Calu3 (cell line): ENCODE data around the gene GNMT. TPM values are rescaled to one million over a fixed set of nuclear protein-coding genes. Genes with fewer than 3 reads are reported as not detected.
"Not testable (repeated sequence)": the region's sequence is repeated elsewhere in the genome, so short reads cannot be mapped to it uniquely, and the experiment has no call there.

Experiments
- BruUV-seq: library from RNA; stranded (reverse); fragments of 400-500 nt; replicated peaks from 2 replicates; lab custom pipeline; 2021; lab: Mats Ljungman, UMichigan
- CTCF ChIA-PET: fragments of 300-600 bp; sonication (Branson Sonifier 250); formaldehyde crosslinking; loops from one replicate; lab custom pipeline; 2022; ENCODE audit warnings: antibody characterized with exemption; lab: Charles Lee
- DNase-seq: peaks from one replicate; pipeline ENCODE4 v3.0.0; 2022
- H3K27ac Mint-ChIP-seq: one replicate; pipeline ENCODE4 v1.8.0; 2022; ENCODE audit warnings: mixed read lengths; ENCODE audit not compliant: unreplicated experiment
- H3K27me3 Mint-ChIP-seq: one replicate; pipeline ENCODE4 v1.8.0; 2022; ENCODE audit warnings: mixed read lengths; ENCODE audit not compliant: unreplicated experiment
- H3K36me3 Mint-ChIP-seq: one replicate; pipeline ENCODE4 v1.8.0; 2022; ENCODE audit warnings: mild to moderate bottlenecking, moderate library complexity, mixed read lengths; ENCODE audit not compliant: insufficient read depth, unreplicated experiment
- H3K4me1 Mint-ChIP-seq: one replicate; pipeline ENCODE4 v1.8.0; 2022; ENCODE audit warnings: mild to moderate bottlenecking, low read depth, mixed read lengths; ENCODE audit not compliant: unreplicated experiment
- H3K4me3 Mint-ChIP-seq: one replicate; pipeline ENCODE4 v1.8.0; 2022; ENCODE audit warnings: mild to moderate bottlenecking, low read depth, moderate library complexity, mixed read lengths; ENCODE audit not compliant: unreplicated experiment
- H3K9me3 Mint-ChIP-seq: one replicate; pipeline ENCODE4 v1.8.0; 2022; ENCODE audit warnings: low read depth, mixed read lengths; ENCODE audit not compliant: unreplicated experiment
- intact Hi-C: fragments of 100-400 bp; cut with micrococcal nuclease; formaldehyde crosslinking; loops from one replicate; pipeline ENCODE4 v1.10.0; 2022; ENCODE audit not compliant: unreplicated experiment
- total RNA-seq: library from RNA; stranded (reverse); gene quantifications from 2 replicates; pipeline ENCODE4 v1.2.3, GENCODE V29; 2022
- TF ChIP-seq, protein P1 (sequence below): fragments of 200-600 bp; IDR thresholded peaks from one replicate; pipeline ENCODE4 v1.8.0; 2022; ENCODE audit warnings: antibody characterized with exemption; ENCODE audit not compliant: unreplicated experiment

The GNMT gene
- total RNA-seq, 1 experiment from 2014 or later = 0.45 TPM

GRCh38 chr6:42938987-42939809 is 21.4 kb upstream of the GNMT start:
- CTCF ChIA-PET = interaction anchor here (0.6 to 1.2 kb wide), 2 partner anchors 18 to 31 kb away, joined by 3 to 6 read pairs; no protein-coding TSS in a partner anchor
- Mint-ChIP-seq H3K27ac (no peak overlapping the region), H3K36me3 (peaks cover 29% of the 10 kb centered on the region), H3K9me3 (no peaks in the 10 kb centered on the region), H3K27me3 (no peaks in the 10 kb centered on the region), H3K4me3 (no peak overlapping the region), H3K4me1 (no peaks in the 10 kb centered on the region)
- intact Hi-C loops = no loop called here
- TF ChIP-seq, protein P1, sequence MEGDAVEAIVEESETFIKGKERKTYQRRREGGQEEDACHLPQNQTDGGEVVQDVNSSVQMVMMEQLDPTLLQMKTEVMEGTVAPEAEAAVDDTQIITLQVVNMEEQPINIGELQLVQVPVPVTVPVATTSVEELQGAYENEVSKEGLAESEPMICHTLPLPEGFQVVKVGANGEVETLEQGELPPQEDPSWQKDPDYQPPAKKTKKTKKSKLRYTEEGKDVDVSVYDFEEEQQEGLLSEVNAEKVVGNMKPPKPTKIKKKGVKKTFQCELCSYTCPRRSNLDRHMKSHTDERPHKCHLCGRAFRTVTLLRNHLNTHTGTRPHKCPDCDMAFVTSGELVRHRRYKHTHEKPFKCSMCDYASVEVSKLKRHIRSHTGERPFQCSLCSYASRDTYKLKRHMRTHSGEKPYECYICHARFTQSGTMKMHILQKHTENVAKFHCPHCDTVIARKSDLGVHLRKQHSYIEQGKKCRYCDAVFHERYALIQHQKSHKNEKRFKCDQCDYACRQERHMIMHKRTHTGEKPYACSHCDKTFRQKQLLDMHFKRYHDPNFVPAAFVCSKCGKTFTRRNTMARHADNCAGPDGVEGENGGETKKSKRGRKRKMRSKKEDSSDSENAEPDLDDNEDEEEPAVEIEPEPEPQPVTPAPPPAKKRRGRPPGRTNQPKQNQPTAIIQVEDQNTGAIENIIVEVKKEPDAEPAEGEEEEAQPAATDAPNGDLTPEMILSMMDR = no peak
- no TSS peak for BruUV-seq
- no peak for DNase-seq

GRCh38 chr6:42939810-42940167 is 20.8 kb upstream of the GNMT start:
- no peak overlapping the region for H3K27ac Mint-ChIP-seq
- H3K4me3 Mint-ChIP-seq = no peak overlapping the region
- DNase-seq = no peak
- intact Hi-C loops = no loop called here
- H3K36me3 Mint-ChIP-seq = peaks cover 29% of the 10 kb centered on the region
- H3K4me1 Mint-ChIP-seq = no peaks in the 10 kb centered on the region
- BruUV-seq = no TSS peak
- TF ChIP-seq, protein P1 = no peak
- CTCF ChIA-PET = no interaction called here
- no peaks in the 10 kb centered on the region for H3K9me3 Mint-ChIP-seq
- H3K27me3 Mint-ChIP-seq = no peaks in the 10 kb centered on the region

GRCh38 chr6:42940493-42941045 is 20.0 kb upstream of the GNMT start:
- intact Hi-C loops = no loop called here
- Mint-ChIP-seq H3K4me3 (no peak overlapping the region), H3K27me3 (no peaks in the 10 kb centered on the region), H3K27ac (no peak overlapping the region), H3K36me3 (peaks cover 29% of the 10 kb centered on the region), H3K4me1 (no peaks in the 10 kb centered on the region), H3K9me3 (no peaks in the 10 kb centered on the region)
- no TSS peak for BruUV-seq
- TF ChIP-seq, protein P1 = no peak
- no peak for DNase-seq
- CTCF ChIA-PET = interaction anchor here (0.6 kb wide), 1 partner anchor 90 kb away, joined by 4 read pairs; no protein-coding TSS in a partner anchor

- H3K4me1 Mint-ChIP-seq, BruUV-seq, DNase-seq, H3K27ac Mint-ChIP-seq, H3K4me3 Mint-ChIP-seq, H3K9me3 Mint-ChIP-seq, H3K27me3 Mint-ChIP-seq, intact Hi-C loops: not testable (repeated sequence)
- peaks cover 27% of the 10 kb centered on the region for H3K36me3 Mint-ChIP-seq
- CTCF ChIA-PET = interaction anchor here (0.6 kb wide), 1 partner anchor 89 kb away, joined by 4 read pairs; no protein-coding TSS in a partner anchor
Measured at GRCh38 chr6:42941356-42941755, 19.2 kb upstream of the GNMT start.

DNA sequence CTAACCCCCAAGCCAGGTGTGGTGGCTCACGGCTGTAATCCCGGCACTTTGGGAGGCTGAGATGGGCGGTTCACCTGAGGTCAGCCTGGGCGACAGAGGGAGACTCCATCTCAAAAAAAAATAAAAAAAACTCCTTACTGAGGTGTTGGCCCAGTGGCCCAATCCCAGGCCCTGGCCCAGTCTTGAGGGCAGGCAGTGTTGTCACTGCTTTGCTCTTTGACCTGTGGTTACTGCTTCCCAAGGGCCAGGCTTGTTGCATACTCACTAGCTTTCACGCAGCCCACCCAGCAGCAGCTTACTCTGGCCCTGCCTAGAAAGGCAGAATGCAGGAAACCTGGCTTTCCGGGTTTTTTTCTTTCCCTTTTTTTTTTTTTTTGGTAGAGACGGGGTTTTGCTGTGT is 18.1 kb upstream of the GNMT start:
- no peaks in the 10 kb centered on the region for H3K9me3 Mint-ChIP-seq
- H3K4me3 Mint-ChIP-seq = no peak overlapping the region
- CTCF ChIA-PET = no interaction called here
- no peaks in the 10 kb centered on the region for H3K27me3 Mint-ChIP-seq
- TF ChIP-seq, protein P1 = no peak
- H3K27ac Mint-ChIP-seq = no peak overlapping the region
- no peaks in the 10 kb centered on the region for H3K4me1 Mint-ChIP-seq
- no TSS peak for BruUV-seq
- intact Hi-C loops = no loop called here
- peaks cover 20% of the 10 kb centered on the region for H3K36me3 Mint-ChIP-seq
- DNase-seq = no peak
